Breast epithelium (tissue), 4 donors: ENCODE results near the gene GTF2F2. TPM values are rescaled to one million over a fixed set of nuclear protein-coding genes. Genes with fewer than 3 reads are reported as not detected.

Source experiments
- DNase-seq, 2 donors: peaks; one replicate each; pipeline ENCODE4 v3.0.0-alpha.2; 2019; ENCODE audit warnings: low spot score in 2 of 2
- H3K27ac ChIP-seq, 2 donors: fragments of 200-600 bp; sonication (generic) in 1 of 2; one replicate each; pipeline ENCODE4 v1.5.1; 2016 to 2019; ENCODE audit warnings: mild to moderate bottlenecking in 1 of 2
- H3K27me3 ChIP-seq, 2 donors: fragments of 200-600 bp; sonication (generic) in 1 of 2; one replicate each; pipeline versions ENCODE4 v1.5.1 to v1.6.0; 2017 to 2019; ENCODE audit warnings: control low read depth in 1 of 2, mild to moderate bottlenecking in 1 of 2
- H3K36me3 ChIP-seq: fragments of 200-600 bp; one replicate; pipeline ENCODE4 v1.5.1; 2019
- H3K4me1 ChIP-seq, 2 donors: fragments of 200-600 bp; sonication (generic); one replicate each; pipeline ENCODE4 v1.5.1; 2016 to 2019; ENCODE audit warnings: control low read depth in 1 of 2
- H3K4me3 ChIP-seq, 3 donors: fragments of 200-600 bp; sonication (generic); 1 replicate in 2 of 3; 2 replicates in 1 of 3; pipeline ENCODE4 v1.5.1; 2016 to 2019; ENCODE audit warnings: mild to moderate bottlenecking in 3 of 3, moderate library complexity in 2 of 3
- H3K9me3 ChIP-seq, 2 donors: fragments of 200-600 bp; sonication (generic) in 1 of 2; one replicate each; pipeline ENCODE4 v1.5.1; 2016 to 2019; ENCODE audit warnings: control low read depth in 1 of 2
- POLR2A ChIP-seq: fragments of 450-650 bp; IDR thresholded peaks from one replicate; pipeline ENCODE4 v1.6.1; 2016; ENCODE audit warnings: antibody characterized with exemption, mild to moderate bottlenecking, moderate library complexity
- POLR2AphosphoS5 ChIP-seq, 3 donors: sonication (generic); formaldehyde crosslinking; IDR thresholded peaks; one replicate each; pipeline ENCODE4 v1.6.1; 2017; ENCODE audit warnings: antibody characterized with exemption in 3 of 3
- intact Hi-C: fragments of 100-400 bp; cut with DNase I; formaldehyde crosslinking; loops from one replicate; pipeline ENCODE4 v1.15.1; 2023; ENCODE audit warnings: low total_unique reads
- total RNA-seq, 3 donors: library from RNA; depleted of rRNA; stranded (reverse); fragments of >200 nt; gene quantifications; one replicate each; pipeline ENCODE4 v1.1.0, GENCODE V29; 2016
- TF ChIP-seq, protein P1 (sequence below), 3 donors: fragments of 450-650 bp; IDR thresholded peaks; one replicate each; pipeline ENCODE4 v1.5.1; 2016 to 2017; ENCODE audit warnings: antibody characterized with exemption in 3 of 3, mild to moderate bottlenecking in 3 of 3, moderate library complexity in 3 of 3

Gene GTF2F2
- total RNA-seq, 3 donors from 2014 or later: 10.9 to 23.4 (median 20.6) TPM

DNA sequence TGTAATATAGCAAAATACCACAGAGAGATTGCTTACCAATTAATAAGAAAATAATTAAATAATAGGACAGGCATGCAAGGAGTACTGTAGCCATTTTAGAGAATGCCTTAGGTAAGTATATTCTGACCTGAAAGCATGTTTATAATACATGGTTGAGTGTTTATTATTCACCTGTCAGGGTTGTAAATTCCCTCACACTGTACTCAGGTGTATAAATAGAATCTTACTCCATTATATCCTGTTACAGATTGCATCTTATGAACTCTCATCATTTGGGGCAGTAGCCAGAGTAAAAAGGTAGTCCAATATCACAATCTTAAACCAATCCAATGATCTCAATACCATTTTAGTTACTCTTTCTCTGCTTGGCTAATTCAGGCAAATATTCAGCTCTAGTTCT lies 35.8 kb upstream of the GTF2F2 start:
- H3K36me3 ChIP-seq: no peaks in the 10 kb centered on the region
- TF ChIP-seq POLR2A (no peak), POLR2AphosphoS5 (IDR thresholded peaks at IDR 0.05) (no peak)
- TF ChIP-seq, protein P1, sequence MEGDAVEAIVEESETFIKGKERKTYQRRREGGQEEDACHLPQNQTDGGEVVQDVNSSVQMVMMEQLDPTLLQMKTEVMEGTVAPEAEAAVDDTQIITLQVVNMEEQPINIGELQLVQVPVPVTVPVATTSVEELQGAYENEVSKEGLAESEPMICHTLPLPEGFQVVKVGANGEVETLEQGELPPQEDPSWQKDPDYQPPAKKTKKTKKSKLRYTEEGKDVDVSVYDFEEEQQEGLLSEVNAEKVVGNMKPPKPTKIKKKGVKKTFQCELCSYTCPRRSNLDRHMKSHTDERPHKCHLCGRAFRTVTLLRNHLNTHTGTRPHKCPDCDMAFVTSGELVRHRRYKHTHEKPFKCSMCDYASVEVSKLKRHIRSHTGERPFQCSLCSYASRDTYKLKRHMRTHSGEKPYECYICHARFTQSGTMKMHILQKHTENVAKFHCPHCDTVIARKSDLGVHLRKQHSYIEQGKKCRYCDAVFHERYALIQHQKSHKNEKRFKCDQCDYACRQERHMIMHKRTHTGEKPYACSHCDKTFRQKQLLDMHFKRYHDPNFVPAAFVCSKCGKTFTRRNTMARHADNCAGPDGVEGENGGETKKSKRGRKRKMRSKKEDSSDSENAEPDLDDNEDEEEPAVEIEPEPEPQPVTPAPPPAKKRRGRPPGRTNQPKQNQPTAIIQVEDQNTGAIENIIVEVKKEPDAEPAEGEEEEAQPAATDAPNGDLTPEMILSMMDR (IDR thresholded peaks at IDR 0.05): no peak
- no peak overlapping the region for H3K27ac ChIP-seq
- intact Hi-C loops: no loop called here
- no peaks in the 10 kb centered on the region for H3K27me3 ChIP-seq
- H3K4me3 ChIP-seq: no peak overlapping the region
- H3K4me1 ChIP-seq: no peaks in the 10 kb centered on the region
- no peak for DNase-seq
- H3K9me3 ChIP-seq: no peaks in the 10 kb centered on the region

- no peaks in the 10 kb centered on the region for H3K9me3 ChIP-seq
- no peaks in the 10 kb centered on the region for H3K27me3 ChIP-seq
- no peak overlapping the region for H3K27ac ChIP-seq
- intact Hi-C loops: no loop called here
- H3K36me3 ChIP-seq: no peaks in the 10 kb centered on the region
- TF ChIP-seq POLR2A (no peak), POLR2AphosphoS5 (IDR thresholded peaks at IDR 0.05) (no peak)
- TF ChIP-seq, protein P1 (IDR thresholded peaks at IDR 0.05): no peak
- DNase-seq: no peak
- H3K4me3 ChIP-seq: no peak overlapping the region
- no peaks in the 10 kb centered on the region for H3K4me1 ChIP-seq
Observed at GRCh38 chr13:45086484-45086883, 33.8 kb upstream of the GTF2F2 start.

DNA sequence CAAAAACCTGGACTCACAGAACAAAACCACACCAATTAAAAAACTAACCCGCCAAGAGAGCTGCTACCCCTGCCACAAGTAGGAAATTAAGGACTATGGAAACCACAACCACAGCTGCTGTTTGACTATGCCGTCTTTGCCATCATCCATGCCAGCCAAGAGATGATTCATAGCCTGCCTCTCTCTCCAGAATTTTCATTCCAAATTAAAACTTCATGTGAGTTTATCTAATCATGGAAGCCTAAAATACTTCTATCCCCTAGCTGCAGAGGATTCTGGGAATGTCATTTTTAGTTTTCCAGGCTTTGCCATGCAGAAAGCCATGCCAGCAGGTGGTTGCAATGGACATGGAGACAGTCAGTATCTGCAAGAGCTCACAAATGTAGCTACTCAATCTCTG lies 27.6 kb upstream of the GTF2F2 start:
- Histone ChIP-seq H3K9me3 (no peaks in the 10 kb centered on the region), H3K27ac (no peak overlapping the region), H3K4me1 (no peaks in the 10 kb centered on the region), H3K27me3 (no peaks in the 10 kb centered on the region), H3K4me3 (no peak overlapping the region), H3K36me3 (no peaks in the 10 kb centered on the region)
- intact Hi-C loops: no loop called here
- no peak for TF ChIP-seq POLR2A
- TF ChIP-seq, protein P1 (IDR thresholded peaks at IDR 0.05): no peak
- no peak for TF ChIP-seq POLR2AphosphoS5 (IDR thresholded peaks at IDR 0.05)
- no peak for DNase-seq

DNA sequence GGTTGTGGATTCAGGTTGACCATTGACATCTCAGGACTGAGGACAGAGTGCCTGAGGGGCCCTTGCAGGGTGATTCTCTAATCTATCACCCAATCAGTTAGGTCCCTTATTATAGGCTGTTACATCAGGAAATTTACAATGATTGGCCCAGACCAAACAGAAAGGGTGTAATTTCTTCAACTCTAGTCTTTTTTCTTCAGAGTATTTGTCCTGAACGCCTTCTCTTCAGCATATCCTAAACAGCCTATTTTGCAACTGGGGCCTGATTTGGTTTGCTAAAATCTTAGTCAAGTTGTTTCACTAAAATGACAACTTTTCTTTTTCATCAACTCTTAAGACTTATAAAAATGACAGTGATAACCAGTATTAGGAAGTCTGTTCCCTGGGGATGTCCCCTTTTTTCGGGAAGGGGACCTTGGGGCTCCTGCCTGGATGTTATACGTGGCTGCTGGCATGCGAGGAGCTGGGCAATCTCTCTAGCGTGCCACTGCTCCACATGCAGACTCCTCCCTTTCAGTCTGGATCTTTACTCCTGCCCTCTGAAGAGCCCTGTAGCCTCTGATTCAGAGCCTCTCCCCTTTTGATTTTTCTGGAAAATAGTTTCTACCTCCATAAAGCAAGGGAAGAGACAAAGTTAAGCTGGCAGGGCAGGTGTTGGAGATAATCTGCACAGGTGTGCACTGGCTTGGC lies 19.6 kb upstream of the GTF2F2 start:
- no peaks in the 10 kb centered on the region for H3K27me3 ChIP-seq
- no peak for DNase-seq
- H3K36me3 ChIP-seq: no peaks in the 10 kb centered on the region
- no peaks in the 10 kb centered on the region for H3K9me3 ChIP-seq
- TF ChIP-seq POLR2A: no peak
- no peak for TF ChIP-seq POLR2AphosphoS5 (IDR thresholded peaks at IDR 0.05)
- TF ChIP-seq, protein P1 (IDR thresholded peaks at IDR 0.05): no peak
- no peak overlapping the region for H3K4me3 ChIP-seq
- intact Hi-C loops: no loop called here
- no peaks in the 10 kb centered on the region for H3K4me1 ChIP-seq
- no peak overlapping the region for H3K27ac ChIP-seq

GRCh38 chr13:45101327-45102018 lies 18.8 kb upstream of the GTF2F2 start:
- intact Hi-C loops: no loop called here
- Histone ChIP-seq H3K4me3 (no peak overlapping the region), H3K4me1 (no peaks in the 10 kb centered on the region), H3K27ac (no peak overlapping the region), H3K36me3 (no peaks in the 10 kb centered on the region), H3K9me3 (no peaks in the 10 kb centered on the region), H3K27me3 (no peaks in the 10 kb centered on the region)
- no peak for TF ChIP-seq POLR2A
- TF ChIP-seq, protein P1 (IDR thresholded peaks at IDR 0.05): no peak
- TF ChIP-seq POLR2AphosphoS5 (IDR thresholded peaks at IDR 0.05): no peak
- DNase-seq: no peak
